GM19239 (cell line): ENCODE results near the gene CUL4B.
"Not testable (repeated sequence)": the region's sequence is repeated elsewhere in the genome, so short reads cannot be mapped to it uniquely, and the experiment has no call there.

Experiments
- DNase-seq: peaks from one replicate; pipeline ENCODE4 v3.0.0; 2011; ENCODE audit warnings: low spot score; ENCODE audit not compliant: insufficient read length
- FAIRE-seq: peaks from 2 replicates; lab custom pipeline; 2011; peaks lifted over from hg19 to GRCh38; lab: Jason Lieb, UNC

Gene CUL4B

GRCh38 chrX:120534413-120535205 is 26.2 kb downstream of the CUL4B start:
- no peak for FAIRE-seq
- no peak for DNase-seq

- DNase-seq, result no peak
- FAIRE-seq, result peak; percentile 4
Observed at GRCh38 chrX:120522820-120523219, 37.9 kb downstream of the CUL4B start.

- no peak for FAIRE-seq
- no peak for DNase-seq
Observed at GRCh38 chrX:120517936-120518335, 42.8 kb downstream of the CUL4B start.

DNA sequence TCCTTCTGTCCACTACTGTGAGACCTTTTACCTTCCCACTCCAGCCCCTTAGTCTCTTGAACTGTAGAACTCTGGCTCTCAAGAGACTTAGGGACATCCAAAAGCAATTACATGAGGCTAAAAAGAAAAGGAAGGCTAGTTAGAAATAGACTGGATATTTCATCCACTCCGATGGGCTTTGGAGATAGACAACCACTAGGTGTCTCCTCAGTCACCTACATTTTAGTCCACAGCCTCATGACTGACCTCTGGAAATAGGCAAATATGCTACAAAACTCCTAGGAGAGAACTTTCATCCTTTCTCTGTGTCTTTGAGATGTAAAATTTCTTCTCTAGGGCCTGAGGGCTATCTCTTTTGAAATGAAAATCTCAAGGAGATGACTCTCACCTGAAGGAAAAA is 46.5 kb downstream of the CUL4B start:
- no peak for DNase-seq
- no peak for FAIRE-seq

GRCh38 chrX:120512627-120513026 is 48.1 kb downstream of the CUL4B start:
- FAIRE-seq, result no peak
- no peak for DNase-seq

DNA sequence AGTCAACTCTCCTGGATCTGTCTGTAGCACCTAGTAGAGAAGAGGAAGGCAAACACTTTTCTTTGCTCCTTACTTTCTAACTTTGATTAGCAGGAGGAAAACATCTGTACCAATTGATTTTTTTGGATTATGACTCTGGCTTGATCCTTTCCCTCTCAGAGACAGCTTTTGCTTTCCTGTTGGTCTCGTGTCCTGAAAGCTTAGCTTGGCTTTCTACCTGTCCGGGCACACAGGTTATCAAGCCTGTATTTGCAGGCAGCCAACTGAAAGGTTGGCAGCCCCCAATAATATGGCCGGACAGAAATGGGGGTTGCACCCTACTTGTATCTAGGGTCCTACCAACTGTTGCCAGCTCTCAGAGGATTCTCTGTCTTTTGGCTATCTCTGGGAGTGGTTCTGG is 48.5 kb downstream of the CUL4B start:
- no peak for DNase-seq

GRCh38 chrX:120504569-120504968 is 56.2 kb downstream of the CUL4B start:
- DNase-seq (no peak), FAIRE-seq (no peak)

More for the DNA sequence above, 48.5 kb downstream of the CUL4B start:
- no peak for FAIRE-seq

DNA sequence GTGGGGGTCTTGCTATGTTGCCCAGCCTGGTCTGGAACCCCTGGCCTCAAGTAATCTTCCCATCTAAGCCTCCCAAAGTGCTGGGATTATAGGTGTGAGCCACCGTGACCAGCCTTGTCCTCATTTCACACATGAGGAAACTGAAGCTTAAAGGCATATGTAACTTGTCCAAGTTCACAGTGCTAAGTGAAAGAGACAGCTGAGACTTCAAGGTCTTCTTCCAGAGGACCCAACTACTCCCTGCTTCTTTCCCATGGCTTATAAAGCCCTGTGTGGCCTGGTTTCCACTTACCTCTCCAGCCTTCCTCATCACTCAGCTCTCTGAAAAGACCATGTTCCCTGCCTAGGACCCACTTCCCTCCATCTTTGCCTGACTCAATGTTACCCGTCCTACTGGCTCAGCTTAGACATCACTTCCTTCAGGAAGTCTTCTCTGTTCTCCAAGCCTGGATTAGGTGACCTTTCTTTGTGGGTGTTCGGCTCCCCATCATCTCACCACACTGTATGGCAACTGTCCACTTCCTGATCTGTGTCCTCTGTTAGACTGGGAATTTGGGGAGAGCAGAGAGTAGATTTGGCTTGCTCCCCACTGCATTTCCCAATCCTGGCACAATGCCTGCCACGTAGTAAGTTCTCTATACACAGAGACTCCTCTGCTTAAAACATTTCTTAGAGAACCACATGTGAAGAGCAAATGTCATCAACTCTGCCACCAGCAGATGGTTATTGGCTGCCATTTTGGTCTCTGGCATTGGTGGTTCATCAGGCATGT is 61.3 kb downstream of the CUL4B start:
- no peak for DNase-seq
- no peak for FAIRE-seq

- DNase-seq, FAIRE-seq: not testable (repeated sequence)
Observed at GRCh38 chrX:120490119-120490518, 70.6 kb downstream of the CUL4B start.

DNA sequence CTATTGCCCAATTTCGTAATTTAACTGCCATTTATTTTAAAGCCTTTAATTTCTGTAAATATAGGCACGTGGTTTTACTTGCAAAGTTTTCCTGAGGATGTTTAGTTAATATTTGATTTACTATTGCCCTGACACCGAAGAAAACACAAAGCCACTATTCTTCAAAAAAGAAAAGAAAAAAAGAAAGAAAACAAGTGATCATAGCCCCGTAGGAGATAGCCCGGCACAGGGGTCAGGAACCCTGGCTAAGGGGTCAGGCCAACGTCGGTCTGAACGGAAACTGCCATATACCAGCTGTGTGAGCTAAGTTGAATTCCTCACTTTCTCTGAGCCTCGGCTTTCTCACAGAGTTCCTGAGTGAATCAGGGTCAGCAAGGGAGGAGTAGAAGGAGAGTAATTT is 74.0 kb downstream of the CUL4B start:
- no peak for DNase-seq
- FAIRE-seq, result no peak

GRCh38 chrX:120485638-120486520 is 74.9 kb downstream of the CUL4B start:
- DNase-seq (peak; percentile 7), FAIRE-seq (peak; percentile 87)

DNA sequence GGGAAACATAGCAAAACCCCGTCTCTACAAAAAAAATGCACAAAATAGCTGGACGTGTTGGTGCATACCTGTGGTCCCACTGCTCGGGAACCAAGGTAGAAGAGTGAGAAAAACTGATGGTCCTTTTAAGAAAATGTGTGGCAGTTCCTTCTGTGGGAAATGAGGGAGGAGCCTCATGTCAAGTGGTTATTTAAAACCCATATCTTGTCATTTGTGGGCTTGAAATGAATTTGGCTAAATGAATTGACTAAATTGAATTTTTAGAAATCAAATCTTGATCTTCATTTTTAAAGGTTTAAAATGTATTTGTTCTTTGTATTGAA is 75.5 kb downstream of the CUL4B start:
- DNase-seq, result no peak
- FAIRE-seq, result no peak

DNA sequence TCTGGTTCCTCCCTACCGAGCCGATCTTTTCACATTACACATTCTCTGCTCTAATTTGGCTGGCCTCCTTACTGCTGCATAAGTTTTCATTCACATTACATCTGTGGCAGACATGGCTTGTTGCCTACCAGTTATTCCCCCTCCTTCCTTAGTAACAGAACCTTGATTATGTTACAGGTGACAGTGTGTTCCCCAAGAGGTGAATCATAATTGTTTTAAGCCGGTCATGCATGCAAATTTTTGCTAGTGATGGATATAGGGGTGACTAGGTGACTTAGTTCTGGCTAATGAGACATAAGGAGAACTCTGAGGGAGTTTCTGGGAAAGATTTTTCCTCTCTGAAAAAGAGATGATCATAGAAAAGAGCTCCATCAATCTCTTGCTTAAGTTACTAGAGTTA is 83.3 kb downstream of the CUL4B start:
- FAIRE-seq (no peak), DNase-seq (no peak)

- DNase-seq (no peak), FAIRE-seq (no peak)
Observed at GRCh38 chrX:120476714-120477113, 84.0 kb downstream of the CUL4B start.

DNA sequence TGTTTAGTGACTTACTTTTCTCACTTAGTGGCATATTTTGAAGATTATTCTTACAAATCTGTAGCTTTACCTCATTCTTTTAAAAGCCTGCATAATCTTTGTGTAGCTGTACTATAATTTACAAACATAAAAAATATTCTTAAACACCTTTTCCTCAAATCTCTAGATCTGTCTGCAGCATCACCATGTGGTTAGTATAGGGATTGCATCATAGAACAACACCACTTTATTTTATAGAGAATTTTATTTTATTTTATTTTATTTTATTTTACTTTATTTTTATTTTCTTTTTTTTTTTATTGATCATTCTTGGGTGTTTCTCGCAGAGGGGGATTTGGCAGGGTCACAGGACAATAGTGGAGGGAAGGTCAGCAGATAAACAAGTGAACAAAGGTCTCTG is 85.3 kb downstream of the CUL4B start:
- FAIRE-seq, result peak; percentile 35
- DNase-seq, result not testable (repeated sequence)
